A673 (cell line): ENCODE measurements around the gene PTGES. TPM values are rescaled to one million over a fixed set of nuclear protein-coding genes. Genes with fewer than 3 reads are reported as not detected.

ENCODE experiments used
- BruUV-seq: library from RNA; stranded (reverse); fragments of 400-500 nt; replicated peaks from 2 replicates; lab custom pipeline; 2021; lab: Mats Ljungman, UMichigan
- CTCF ChIA-PET: fragments of 300-600 bp; sonication (Branson Sonifier 250); formaldehyde crosslinking; loops from one replicate; lab custom pipeline; 2022; ENCODE audit warnings: antibody characterized with exemption; lab: Charles Lee
- POLR2A ChIA-PET: fragments of 300-600 bp; sonication (Branson Sonifier 250); formaldehyde crosslinking; loops from one replicate; lab custom pipeline; 2022; ENCODE audit warnings: antibody characterized with exemption; ENCODE audit not compliant: low non-redundant PET; lab: Charles Lee
- DNase-seq: peaks from one replicate; pipeline ENCODE4 v3.0.0-alpha.2; 2015; ENCODE audit warnings: low spot score
- H3K27ac ChIP-seq: fragments of 200-600 bp; sonication (generic); 2 replicates; pipeline ENCODE4 v1.5.1; 2016; ENCODE audit warnings: mixed run types, low read depth, mild to moderate bottlenecking, mixed read lengths, antibody characterized with exemption, low read length; ENCODE audit not compliant: poor library complexity, severe bottlenecking
- H3K27me3 ChIP-seq: fragments of 200-600 bp; sonication (generic); replicated peaks from 2 replicates; pipeline ENCODE4 v1.6.1; 2017; ENCODE audit warnings: mixed run types, low read depth, mild to moderate bottlenecking, mixed read lengths, antibody characterized with exemption, low read length; ENCODE audit not compliant: insufficient read depth, poor library complexity
- H3K36me3 ChIP-seq: fragments of 200-600 bp; sonication (generic); 2 replicates; pipeline ENCODE4 v1.6.1; 2016; ENCODE audit warnings: mixed run types, mild to moderate bottlenecking, mixed read lengths, antibody characterized with exemption, low read length; ENCODE audit not compliant: insufficient read depth, poor library complexity, severe bottlenecking
- H3K4me1 ChIP-seq: fragments of 200-600 bp; sonication (generic); 2 replicates; pipeline ENCODE4 v1.6.1; 2017; ENCODE audit warnings: mixed run types, mild to moderate bottlenecking, mixed read lengths, antibody characterized with exemption, low read length; ENCODE audit not compliant: insufficient read depth, poor library complexity, severe bottlenecking
- H3K4me3 ChIP-seq: fragments of 200-600 bp; sonication (generic); 2 replicates; pipeline ENCODE4 v1.5.1; 2016; ENCODE audit warnings: low read depth, mixed run types, mild to moderate bottlenecking, mixed read lengths, low read length; ENCODE audit not compliant: poor library complexity, severe bottlenecking
- H3K9me3 ChIP-seq: fragments of 200-600 bp; sonication (generic); 2 replicates; pipeline ENCODE4 v1.6.1; 2016; ENCODE audit warnings: mixed run types, low read depth, mild to moderate bottlenecking, mixed read lengths, antibody characterized with exemption, low read length; ENCODE audit not compliant: poor library complexity, severe bottlenecking
- EZH2 ChIP-seq: fragments of 200-600 bp; sonication (generic); IDR thresholded peaks from 2 replicates; pipeline ENCODE4 v1.6.1; 2017; ENCODE audit warnings: borderline replicate concordance, low read depth, mild to moderate bottlenecking, mixed read lengths, antibody characterized with exemption, low read length; ENCODE audit not compliant: poor library complexity, severe bottlenecking
- intact Hi-C: fragments of 100-400 bp; cut with micrococcal nuclease; formaldehyde crosslinking; loops from one replicate; pipeline ENCODE4 v1.10.0; 2022; ENCODE audit not compliant: unreplicated experiment
- total RNA-seq: library from RNA; stranded (reverse); gene quantifications from 2 replicates; pipeline ENCODE4 v1.2.3, GENCODE V29; 2021
- TF ChIP-seq, protein P1 (sequence below): fragments of 300-800, 200-600 bp; sonication (generic); conservative IDR thresholded peaks from 2 replicates; pipeline ENCODE4 v1.5.1; 2017; ENCODE audit warnings: low read depth, mild to moderate bottlenecking, antibody characterized with exemption, low read length, moderate library complexity, mixed read lengths

The PTGES gene
- total RNA-seq, 1 experiment from 2014 or later = 0.80 TPM

DNA sequence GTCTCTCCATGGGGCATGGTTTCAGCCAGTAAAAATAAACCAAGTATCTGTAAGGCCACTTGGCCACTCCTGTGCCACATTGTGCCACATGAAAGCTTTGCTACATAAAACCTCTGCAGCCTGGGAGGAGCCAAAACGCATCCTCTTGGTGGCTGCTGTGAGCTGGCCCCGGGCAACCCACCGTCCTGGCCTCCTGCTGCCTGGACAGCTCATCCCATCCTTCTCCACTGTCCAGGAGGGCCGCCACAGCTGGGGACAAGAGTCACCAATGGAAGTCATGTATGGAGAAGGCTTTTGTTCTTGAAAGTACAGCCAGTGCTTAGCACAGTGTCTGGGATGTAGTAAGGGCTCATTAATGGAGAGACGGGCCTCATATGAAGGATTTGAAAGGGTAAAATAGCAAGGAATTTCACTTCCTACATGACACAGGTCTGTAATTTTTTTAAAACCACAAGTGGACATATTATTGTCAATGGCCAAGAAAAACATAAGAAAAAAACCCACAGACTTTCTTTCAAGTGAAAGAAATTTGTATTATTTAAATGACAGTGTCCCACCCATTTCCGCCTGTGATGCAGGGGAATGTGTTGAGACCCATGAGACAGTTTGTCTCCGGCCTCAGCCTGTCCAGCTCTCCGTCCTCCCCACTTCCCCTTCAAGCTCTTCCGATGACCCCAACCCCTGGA, 6.6 kb downstream of the PTGES start:
- H3K27ac ChIP-seq = no peak overlapping the region
- H3K27me3 ChIP-seq = no peaks in the 10 kb centered on the region
- TF ChIP-seq, protein P1, sequence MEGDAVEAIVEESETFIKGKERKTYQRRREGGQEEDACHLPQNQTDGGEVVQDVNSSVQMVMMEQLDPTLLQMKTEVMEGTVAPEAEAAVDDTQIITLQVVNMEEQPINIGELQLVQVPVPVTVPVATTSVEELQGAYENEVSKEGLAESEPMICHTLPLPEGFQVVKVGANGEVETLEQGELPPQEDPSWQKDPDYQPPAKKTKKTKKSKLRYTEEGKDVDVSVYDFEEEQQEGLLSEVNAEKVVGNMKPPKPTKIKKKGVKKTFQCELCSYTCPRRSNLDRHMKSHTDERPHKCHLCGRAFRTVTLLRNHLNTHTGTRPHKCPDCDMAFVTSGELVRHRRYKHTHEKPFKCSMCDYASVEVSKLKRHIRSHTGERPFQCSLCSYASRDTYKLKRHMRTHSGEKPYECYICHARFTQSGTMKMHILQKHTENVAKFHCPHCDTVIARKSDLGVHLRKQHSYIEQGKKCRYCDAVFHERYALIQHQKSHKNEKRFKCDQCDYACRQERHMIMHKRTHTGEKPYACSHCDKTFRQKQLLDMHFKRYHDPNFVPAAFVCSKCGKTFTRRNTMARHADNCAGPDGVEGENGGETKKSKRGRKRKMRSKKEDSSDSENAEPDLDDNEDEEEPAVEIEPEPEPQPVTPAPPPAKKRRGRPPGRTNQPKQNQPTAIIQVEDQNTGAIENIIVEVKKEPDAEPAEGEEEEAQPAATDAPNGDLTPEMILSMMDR = no peak
- TF ChIP-seq EZH2 = no peak
- DNase-seq = no peak
- no TSS peak for BruUV-seq
- H3K9me3 ChIP-seq = no peaks in the 10 kb centered on the region
- no peaks in the 10 kb centered on the region for H3K4me1 ChIP-seq
- intact Hi-C loops = no loop called here
- ChIA-PET CTCF (no interaction called here), POLR2A (no interaction called here)
- H3K36me3 ChIP-seq = no peaks in the 10 kb centered on the region
- H3K4me3 ChIP-seq = no peak overlapping the region

DNA sequence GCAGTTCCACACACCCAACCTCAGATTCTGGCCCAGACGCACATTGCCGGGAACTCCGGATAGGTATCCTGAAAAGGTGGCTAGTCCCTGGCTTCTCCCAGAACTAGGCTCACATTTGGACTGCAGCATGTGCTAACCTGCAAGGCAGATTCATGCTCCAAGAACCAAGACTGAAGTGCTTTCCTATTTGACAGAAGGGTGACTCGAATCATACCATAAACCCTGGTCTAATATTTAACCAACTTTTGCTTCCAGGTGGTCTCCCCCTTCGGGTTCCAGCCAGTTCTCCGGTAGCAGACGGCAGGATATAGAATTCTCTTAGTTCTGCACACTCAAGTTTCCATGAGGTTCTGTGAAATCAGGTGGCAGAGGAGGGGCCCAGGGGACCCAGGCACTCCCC, 7.6 kb downstream of the PTGES start:
- H3K27ac ChIP-seq = no peak overlapping the region
- POLR2A ChIA-PET = no interaction called here
- H3K9me3 ChIP-seq = no peaks in the 10 kb centered on the region
- intact Hi-C loops = no loop called here
- H3K4me1 ChIP-seq = no peaks in the 10 kb centered on the region
- H3K4me3 ChIP-seq = no peak overlapping the region
- TF ChIP-seq, protein P1 = no peak
- TF ChIP-seq EZH2 = no peak
- no peaks in the 10 kb centered on the region for H3K36me3 ChIP-seq
- no peak for DNase-seq
- CTCF ChIA-PET = no interaction called here
- no peaks in the 10 kb centered on the region for H3K27me3 ChIP-seq
- no TSS peak for BruUV-seq

DNA sequence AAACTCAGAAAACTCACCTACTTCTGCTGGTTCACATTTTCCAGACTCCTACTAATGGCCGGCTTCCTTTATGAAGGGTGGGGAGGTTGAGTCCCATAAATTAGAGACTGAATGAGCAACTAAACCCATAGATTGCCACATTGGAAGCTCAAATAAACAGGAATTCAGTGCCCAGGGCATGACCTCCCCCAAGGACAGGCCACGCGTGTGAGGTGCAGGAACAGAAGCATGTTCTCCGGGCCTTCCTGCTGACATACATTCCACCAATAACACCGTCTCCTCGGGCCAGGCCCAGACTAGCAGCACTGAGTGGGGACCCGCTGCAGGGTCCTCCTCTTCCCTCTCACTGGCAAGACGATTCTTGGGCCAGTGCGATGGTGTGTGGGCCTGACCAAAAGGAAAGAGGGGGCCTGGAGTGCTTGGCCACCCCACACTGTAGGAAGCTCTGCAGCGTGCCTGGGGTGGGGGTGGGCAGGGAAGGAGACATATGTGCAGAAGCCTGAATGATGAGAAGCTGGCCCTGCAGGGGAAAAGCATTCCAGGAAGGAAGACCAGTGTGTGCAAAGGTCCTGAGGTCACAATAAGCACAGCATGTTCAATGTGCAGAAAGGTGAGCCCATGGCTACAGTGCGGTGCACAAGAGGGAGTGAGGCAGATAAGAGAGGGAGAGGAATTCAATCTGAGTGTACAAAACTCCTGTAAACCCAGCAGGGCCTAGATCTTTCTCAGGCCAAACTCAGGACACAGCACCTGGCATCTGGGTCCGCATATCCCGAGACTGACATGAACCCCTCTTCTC, 12.0 kb downstream of the PTGES start:
- DNase-seq = no peak
- Histone ChIP-seq H3K9me3 (no peaks in the 10 kb centered on the region), H3K4me1 (no peaks in the 10 kb centered on the region), H3K36me3 (no peaks in the 10 kb centered on the region), H3K4me3 (no peak overlapping the region), H3K27me3 (no peaks in the 10 kb centered on the region), H3K27ac (no peak overlapping the region)
- TF ChIP-seq, protein P1 = no peak
- no peak for TF ChIP-seq EZH2
- BruUV-seq = no TSS peak
- ChIA-PET CTCF (no interaction called here), POLR2A (no interaction called here)
- intact Hi-C loops = no loop called here
